GM19238 (cell line): ENCODE data around the gene SAG.

Experiments
- DNase-seq: peaks from one replicate; pipeline ENCODE4 v3.0.0; 2011; ENCODE audit warnings: low spot score; ENCODE audit not compliant: insufficient read length

The SAG gene

DNA sequence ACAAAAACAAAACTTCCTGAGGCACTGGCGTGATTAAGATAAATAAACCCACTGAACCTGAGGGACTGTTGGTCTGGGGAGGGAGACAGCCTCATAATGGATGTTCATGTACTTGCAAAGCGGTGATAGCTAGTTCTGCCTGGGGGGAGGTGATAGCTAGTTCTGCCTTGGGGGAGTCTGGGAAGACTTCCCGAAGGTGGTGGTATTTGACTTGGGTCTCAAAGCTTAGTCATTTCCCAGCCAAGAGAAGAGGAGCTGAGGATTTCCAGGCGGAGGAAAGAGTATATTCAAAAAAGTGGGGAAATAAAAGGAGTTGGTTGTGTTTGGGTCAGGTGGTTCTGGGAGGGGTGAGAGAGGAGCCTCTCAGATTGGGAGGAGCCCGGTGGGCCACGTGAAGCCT is 71.4 kb downstream of the SAG start:
- DNase-seq = no peak

DNA sequence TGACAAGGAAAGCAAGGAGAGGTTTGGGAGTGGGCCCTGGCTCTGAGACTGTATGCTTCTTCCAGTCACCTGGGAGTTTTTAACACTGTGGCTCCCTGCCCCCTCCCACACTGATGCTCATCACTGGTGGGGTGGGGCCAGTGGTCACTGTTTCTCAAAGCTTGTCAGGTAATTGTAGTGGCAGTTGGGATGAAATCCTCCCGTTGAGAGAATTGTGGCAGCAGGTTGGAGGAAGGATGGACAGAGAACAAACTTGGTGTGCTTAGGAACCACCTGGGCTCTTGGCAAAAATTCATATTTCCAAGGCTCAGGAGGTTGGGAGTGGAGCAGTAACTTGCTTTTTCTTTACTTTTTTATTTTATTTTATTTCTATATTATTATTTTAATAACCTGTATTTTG is 71.8 kb downstream of the SAG start:
- DNase-seq = no peak

- no peak for DNase-seq
Measured at GRCh38 chr2:233380132-233380895, 72.7 kb downstream of the SAG start.

DNA sequence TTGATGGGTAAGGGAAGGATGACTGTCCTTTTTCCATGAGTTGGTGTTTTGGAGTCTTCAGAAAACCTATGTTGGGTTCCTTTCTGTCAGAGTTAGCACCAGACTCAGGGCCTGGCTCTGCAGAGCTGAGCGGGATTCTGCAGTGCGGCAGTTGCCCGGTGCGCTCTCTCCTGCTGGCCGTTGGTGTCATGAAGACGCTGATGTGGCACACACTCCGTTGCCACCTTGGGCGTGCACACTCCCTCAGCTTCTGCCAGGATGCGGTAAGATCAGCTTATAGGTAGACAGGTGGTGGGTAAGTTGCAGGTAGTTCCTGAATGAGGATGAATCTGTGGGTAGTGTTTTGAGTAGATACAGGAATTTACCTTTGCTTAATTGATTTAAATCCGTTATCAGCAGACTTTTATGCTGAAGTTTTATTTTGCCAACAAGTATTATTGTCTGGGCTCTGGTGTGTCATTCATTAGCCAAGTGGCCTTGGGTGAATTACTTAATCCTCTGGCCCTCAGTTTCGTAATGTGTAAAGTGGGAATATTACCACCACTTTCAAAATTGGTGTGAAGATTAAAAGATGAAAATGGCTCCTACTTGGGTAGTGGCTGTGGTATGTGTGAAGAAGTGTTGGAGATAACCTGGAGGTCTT is 73.5 kb downstream of the SAG start:
- DNase-seq = no peak

DNA sequence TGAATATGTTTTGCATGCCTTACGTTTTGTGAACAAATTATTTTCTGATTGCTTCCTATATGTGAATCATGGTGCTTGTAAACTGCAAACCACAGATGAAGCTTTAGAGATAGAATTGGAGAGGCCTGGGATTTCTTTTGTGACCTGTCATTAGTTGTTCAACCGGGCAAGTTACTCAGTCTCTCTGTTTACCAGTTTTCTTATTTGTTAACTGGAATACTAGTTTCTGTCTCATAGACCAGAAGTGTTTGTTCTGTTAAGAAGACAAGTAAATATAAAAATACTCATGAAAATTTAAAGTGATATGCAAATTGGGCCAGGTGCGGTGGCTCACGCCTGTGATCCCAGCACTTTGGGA is 74.0 kb downstream of the SAG start:
- DNase-seq = no peak

GRCh38 chr2:233384015-233384414 is 76.4 kb downstream of the SAG start:
- DNase-seq = no peak

DNA sequence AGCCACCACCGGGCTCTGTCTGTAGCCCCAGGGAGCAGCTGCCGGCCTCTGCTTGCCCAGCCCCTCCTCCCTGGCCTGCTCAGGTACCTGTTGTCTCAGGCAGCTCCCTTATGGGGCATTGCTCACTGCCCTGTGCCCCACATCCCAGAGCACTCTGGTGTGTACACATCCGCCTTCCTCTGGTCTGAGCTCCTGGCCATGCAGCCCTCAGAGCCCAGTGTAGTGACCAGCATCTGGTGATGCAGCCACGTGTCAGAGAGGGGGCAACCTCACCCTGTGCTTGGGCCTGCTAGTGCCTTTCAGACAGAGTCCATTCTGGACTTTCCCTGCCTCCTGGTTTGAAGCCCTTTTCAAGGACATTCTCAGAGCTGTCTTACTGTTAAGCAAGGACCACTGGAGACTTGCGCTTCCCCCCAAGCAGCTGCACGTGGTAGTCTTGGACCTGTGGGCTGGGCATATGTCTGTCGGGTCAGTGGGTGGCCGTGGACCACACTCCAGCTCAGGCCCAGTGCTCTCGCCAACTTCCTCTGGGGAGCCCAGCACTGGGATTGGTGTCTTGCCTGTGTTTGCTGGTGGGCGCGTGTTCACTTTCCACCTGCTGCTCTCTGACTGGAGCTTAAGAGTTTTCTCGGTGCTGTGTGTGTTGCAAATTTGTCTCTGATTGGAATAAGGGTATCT is 77.3 kb downstream of the SAG start:
- DNase-seq = no peak

DNA sequence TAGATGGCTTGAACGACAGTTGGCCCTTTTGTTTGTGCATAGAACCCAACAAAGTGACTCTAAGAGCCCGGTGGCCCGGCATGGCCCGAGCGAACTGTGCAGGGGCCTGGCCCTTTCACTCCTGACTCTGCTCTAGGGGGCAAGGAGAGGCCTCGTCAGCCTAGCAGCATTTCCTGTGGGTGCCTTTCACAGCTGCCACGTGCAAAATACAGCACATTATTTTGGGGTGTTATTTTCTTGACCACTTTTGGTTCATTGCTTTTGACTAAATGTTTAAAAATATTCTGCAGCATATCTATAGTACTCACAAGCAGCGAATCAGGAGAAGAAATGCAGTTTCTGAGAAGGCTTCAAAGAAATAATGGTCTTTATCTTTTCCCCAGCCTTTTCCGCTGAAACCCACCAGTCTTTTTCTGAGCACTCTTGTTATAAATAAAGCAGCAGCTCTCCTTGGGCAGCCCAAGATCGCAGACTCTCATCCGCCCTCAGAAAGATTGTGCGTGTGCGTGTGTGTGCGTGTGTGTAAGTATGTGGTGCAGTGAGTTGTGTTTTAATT is 78.0 kb downstream of the SAG start:
- peak; percentile 47 for DNase-seq

- no peak for DNase-seq
Measured at GRCh38 chr2:233386382-233387041, 78.9 kb downstream of the SAG start.

DNA sequence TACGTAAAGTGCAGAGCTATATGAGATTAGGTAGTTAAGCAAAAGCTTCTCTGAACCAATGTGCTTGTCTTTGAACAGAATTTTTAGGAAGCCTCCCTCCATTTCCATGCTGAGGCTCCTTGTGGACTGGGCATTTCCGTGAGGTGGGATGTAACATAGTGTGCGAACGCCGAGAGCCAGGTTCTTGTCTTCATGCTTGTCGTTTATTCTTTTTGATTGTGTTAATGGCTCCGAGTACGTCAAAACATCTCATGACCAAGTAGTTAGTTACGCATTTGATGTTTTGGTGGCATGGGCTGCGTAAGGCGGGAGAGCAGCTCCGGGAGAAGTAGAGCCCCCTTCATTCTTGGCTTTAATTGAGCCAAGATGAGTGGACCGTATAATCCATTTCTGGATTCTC is 79.6 kb downstream of the SAG start:
- DNase-seq = no peak

GRCh38 chr2:233387667-233388528 is 80.3 kb downstream of the SAG start:
- DNase-seq = no peak

- DNase-seq = no peak
Measured at GRCh38 chr2:233389601-233390125, 82.0 kb downstream of the SAG start.

DNA sequence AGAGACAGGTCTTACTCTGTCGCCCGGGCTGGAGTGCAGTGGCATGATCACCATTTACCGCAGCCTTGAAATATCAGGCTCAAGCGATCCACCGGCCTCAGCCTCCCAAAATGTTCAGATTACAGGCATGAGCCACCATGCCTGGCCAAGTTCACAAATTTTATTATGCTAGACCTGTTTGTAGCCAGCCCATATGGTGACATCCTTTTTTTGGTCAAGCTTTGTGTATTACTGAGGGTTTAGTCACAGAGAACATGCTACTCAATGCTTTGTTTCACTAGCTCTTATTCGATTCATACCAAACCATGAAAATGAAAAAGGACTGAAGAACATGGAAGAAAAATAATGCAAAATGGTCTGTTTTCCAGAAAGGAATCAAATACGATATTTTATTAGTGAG is 88.1 kb downstream of the SAG start:
- no peak for DNase-seq
